ENCODE results near the gene ATP9B. TPM values are rescaled to one million over a fixed set of nuclear protein-coding genes. Genes with fewer than 3 reads are reported as not detected.

The ATP9B gene
- total RNA-seq, 2 donors from 2014 or later = 15.4 to 17.6 TPM

- no peak for TF ChIP-seq CTCF (IDR thresholded peaks at IDR 0.05)
- H3K9me3 ChIP-seq = no peaks in the 10 kb centered on the region
- peaks cover 16% of the 10 kb centered on the region for H3K36me3 ChIP-seq
- no peaks in the 10 kb centered on the region for H3K27me3 ChIP-seq
- no peak overlapping the region for H3K27ac ChIP-seq
- DNase-seq (ENCODE audit: low spot score) = no peak
- no peaks in the 10 kb centered on the region for H3K4me1 ChIP-seq
- H3K4me3 ChIP-seq = no peak overlapping the region
Observed at GRCh38 chr18:79318142-79318673, 249.0 kb downstream of the ATP9B start.

- Histone ChIP-seq H3K36me3 (peaks cover 16% of the 10 kb centered on the region), H3K9me3 (no peaks in the 10 kb centered on the region), H3K4me3 (no peak overlapping the region), H3K27me3 (no peaks in the 10 kb centered on the region), H3K27ac (no peak overlapping the region), H3K4me1 (no peaks in the 10 kb centered on the region)
- DNase-seq (ENCODE audit: low spot score) = no peak
- no peak for TF ChIP-seq CTCF (IDR thresholded peaks at IDR 0.05)
Observed at GRCh38 chr18:79320216-79320850, 251.1 kb downstream of the ATP9B start.

- Histone ChIP-seq H3K27me3 (no peaks in the 10 kb centered on the region), H3K9me3 (no peaks in the 10 kb centered on the region), H3K36me3 (peaks cover 8% of the 10 kb centered on the region), H3K27ac (no peak overlapping the region), H3K4me1 (no peaks in the 10 kb centered on the region), H3K4me3 (no peak overlapping the region)
- TF ChIP-seq CTCF (IDR thresholded peaks at IDR 0.05) = no peak
- no peak for DNase-seq (ENCODE audit: low spot score)
Observed at GRCh38 chr18:79321625-79322405, 252.6 kb downstream of the ATP9B start.

GRCh38 chr18:79322441-79322840, 253.2 kb downstream of the ATP9B start:
- H3K9me3 ChIP-seq = no peaks in the 10 kb centered on the region
- H3K4me1 ChIP-seq = no peaks in the 10 kb centered on the region
- no peak for TF ChIP-seq CTCF (IDR thresholded peaks at IDR 0.05)
- no peak overlapping the region for H3K27ac ChIP-seq
- peaks cover 8% of the 10 kb centered on the region for H3K36me3 ChIP-seq
- H3K4me3 ChIP-seq = no peak overlapping the region
- DNase-seq (ENCODE audit: low spot score) = no peak
- no peaks in the 10 kb centered on the region for H3K27me3 ChIP-seq

- H3K4me3 ChIP-seq = no peak overlapping the region
- H3K4me1 ChIP-seq = no peaks in the 10 kb centered on the region
- H3K27ac ChIP-seq = no peak overlapping the region
- no peaks in the 10 kb centered on the region for H3K27me3 ChIP-seq
- no peak for TF ChIP-seq CTCF (IDR thresholded peaks at IDR 0.05)
- no peaks in the 10 kb centered on the region for H3K9me3 ChIP-seq
- no peak for DNase-seq (ENCODE audit: low spot score)
- H3K36me3 ChIP-seq = peaks cover 8% of the 10 kb centered on the region
Observed at GRCh38 chr18:79323471-79323870, 254.3 kb downstream of the ATP9B start.

Data from right atrium auricular region (tissue), 2 donors.